WTC11 (cell line): ENCODE data around the gene SPRR3. TPM values are rescaled to one million over a fixed set of nuclear protein-coding genes. Genes with fewer than 3 reads are reported as not detected.

ENCODE experiments used
- ATAC-seq: fragments of 200-7000 bp; cut with Tn5 transposase; 2 replicates; pipeline ENCODE4 v1.10.0; 2021; ENCODE audit warnings: mild to moderate bottlenecking, moderate library complexity
- CTCF ChIA-PET: fragments of 300-600 bp; sonication (Branson Sonifier 250); formaldehyde crosslinking; loops from one replicate; lab custom pipeline; 2021; ENCODE audit warnings: antibody characterized with exemption; lab: Charles Lee
- POLR2A ChIA-PET: fragments of 350-600 bp; sonication (Branson Sonifier 250); formaldehyde crosslinking; loops from one replicate; lab custom pipeline; 2021; ENCODE audit warnings: antibody characterized with exemption; lab: Charles Lee
- DNase-seq: peaks from one replicate; pipeline ENCODE4 v3.0.0; 2021; ENCODE audit warnings: low spot score
- H3K27ac Mint-ChIP-seq: 2 replicates; pipeline ENCODE4 v1.8.0; 2021; ENCODE audit warnings: mixed read lengths
- H3K27me3 Mint-ChIP-seq: 2 replicates; pipeline ENCODE4 v1.8.0; 2021; ENCODE audit warnings: low read depth, mild to moderate bottlenecking, moderate library complexity, mixed read lengths
- H3K36me3 Mint-ChIP-seq: 2 replicates; pipeline ENCODE4 v1.8.0; 2021; ENCODE audit warnings: mixed read lengths
- H3K4me1 Mint-ChIP-seq: 2 replicates; pipeline ENCODE4 v1.8.0; 2022; ENCODE audit warnings: mixed read lengths
- H3K4me3 Mint-ChIP-seq: 2 replicates; pipeline ENCODE4 v1.8.0; 2021; ENCODE audit warnings: mild to moderate bottlenecking, moderate library complexity, mixed read lengths
- H3K9me3 Mint-ChIP-seq: 2 replicates; pipeline ENCODE4 v1.8.0; 2021; ENCODE audit warnings: mixed read lengths
- ATF1 ChIP-seq: sonication (generic); formaldehyde crosslinking; IDR thresholded peaks from 2 replicates; pipeline ENCODE4 v1.8.1; 2023; ENCODE audit warnings: mild to moderate bottlenecking, moderate library complexity, missing genetic modification reagents
- ATF2 ChIP-seq: sonication (generic); formaldehyde crosslinking; IDR thresholded peaks from 2 replicates; pipeline ENCODE4 v1.8.1; 2022; ENCODE audit warnings: low read depth, missing genetic modification reagents, borderline replicate concordance
- CREB1 ChIP-seq: sonication (generic); formaldehyde crosslinking; IDR thresholded peaks from 2 replicates; pipeline ENCODE4 v1.8.0; 2023; ENCODE audit warnings: mild to moderate bottlenecking, missing genetic modification reagents
- E2F5 ChIP-seq: sonication (generic); formaldehyde crosslinking; IDR thresholded peaks from 2 replicates; pipeline ENCODE4 v1.8.1; 2022; ENCODE audit warnings: mild to moderate bottlenecking, moderate library complexity, missing genetic modification reagents
- GABPB1 ChIP-seq: sonication (generic); formaldehyde crosslinking; IDR thresholded peaks from 2 replicates; pipeline ENCODE4 v1.8.1; 2023; ENCODE audit warnings: mild to moderate bottlenecking, missing genetic modification reagents
- GTF2I ChIP-seq: fragments of 250-450 bp; sonication (Bioruptor Pico); conservative IDR thresholded peaks from 2 replicates; pipeline ENCODE4 v1.4.0; 2021; ENCODE audit warnings: mild to moderate bottlenecking
- KAT7 ChIP-seq: sonication (generic); formaldehyde crosslinking; IDR thresholded peaks from 2 replicates; pipeline ENCODE4 v1.8.1; 2023; ENCODE audit warnings: missing genetic modification reagents, mild to moderate bottlenecking, borderline replicate concordance
- NR1H2 ChIP-seq: sonication (generic); formaldehyde crosslinking; IDR thresholded peaks from 2 replicates; pipeline ENCODE4 v1.9.0; 2021; ENCODE audit warnings: mild to moderate bottlenecking, moderate library complexity, missing genetic modification reagents
- NR3C1 ChIP-seq: sonication (generic); formaldehyde crosslinking; conservative IDR thresholded peaks from 2 replicates; pipeline ENCODE4 v1.8.1; 2023; ENCODE audit warnings: low read depth, mild to moderate bottlenecking, missing genetic modification reagents
- SMAD4 ChIP-seq: sonication (generic); formaldehyde crosslinking; IDR thresholded peaks from 2 replicates; pipeline ENCODE4 v1.8.0; 2022; ENCODE audit warnings: mild to moderate bottlenecking, missing genetic modification reagents
- USF1 ChIP-seq: sonication (generic); formaldehyde crosslinking; IDR thresholded peaks from 2 replicates; pipeline ENCODE4 v1.8.0; 2022; ENCODE audit warnings: mild to moderate bottlenecking, missing genetic modification reagents
- ZNF121 ChIP-seq: sonication (generic); formaldehyde crosslinking; IDR thresholded peaks from 2 replicates; pipeline ENCODE4 v1.8.0; 2023; ENCODE audit warnings: missing genetic modification reagents
- ZNF138 ChIP-seq: sonication (generic); formaldehyde crosslinking; conservative IDR thresholded peaks from 2 replicates; pipeline ENCODE4 v1.8.1; 2022; ENCODE audit warnings: mild to moderate bottlenecking, moderate library complexity, missing genetic modification reagents
- ZNF423 ChIP-seq: fragments of 250-450 bp; sonication (Bioruptor Pico); IDR thresholded peaks from 2 replicates; pipeline ENCODE4 v2.1.2; 2022; ENCODE audit warnings: mild to moderate bottlenecking, moderate library complexity
- ZSCAN18 ChIP-seq: fragments of 250-450 bp; sonication (Bioruptor Pico); IDR thresholded peaks from 2 replicates; pipeline ENCODE4 v2.1.2; 2022; ENCODE audit warnings: mild to moderate bottlenecking, moderate library complexity
- total RNA-seq: library from RNA; stranded (reverse); gene quantifications from 3 replicates; pipeline ENCODE4 v1.2.3, GENCODE V29; 2021
- TF ChIP-seq, protein P1 (sequence below): sonication (generic); formaldehyde crosslinking; IDR thresholded peaks from 2 replicates; pipeline ENCODE4 v1.8.1; 2023; ENCODE audit warnings: mild to moderate bottlenecking, moderate library complexity, missing genetic modification reagents
- TF ChIP-seq, protein P2 (sequence below): sonication (generic); formaldehyde crosslinking; IDR thresholded peaks from 2 replicates; pipeline ENCODE4 v1.8.0; 2022; ENCODE audit warnings: mild to moderate bottlenecking, missing genetic modification reagents

Gene SPRR3
- total RNA-seq, 1 experiment from 2014 or later: not detected

GRCh38 chr1:152977614-152978013, 23.9 kb upstream of the SPRR3 start (continued):
- TF ChIP-seq ATF2 (CRISPR knock-in tag): no peak
- no peak for TF ChIP-seq E2F5
- TF ChIP-seq GTF2I: no peak
- TF ChIP-seq, protein P1, sequence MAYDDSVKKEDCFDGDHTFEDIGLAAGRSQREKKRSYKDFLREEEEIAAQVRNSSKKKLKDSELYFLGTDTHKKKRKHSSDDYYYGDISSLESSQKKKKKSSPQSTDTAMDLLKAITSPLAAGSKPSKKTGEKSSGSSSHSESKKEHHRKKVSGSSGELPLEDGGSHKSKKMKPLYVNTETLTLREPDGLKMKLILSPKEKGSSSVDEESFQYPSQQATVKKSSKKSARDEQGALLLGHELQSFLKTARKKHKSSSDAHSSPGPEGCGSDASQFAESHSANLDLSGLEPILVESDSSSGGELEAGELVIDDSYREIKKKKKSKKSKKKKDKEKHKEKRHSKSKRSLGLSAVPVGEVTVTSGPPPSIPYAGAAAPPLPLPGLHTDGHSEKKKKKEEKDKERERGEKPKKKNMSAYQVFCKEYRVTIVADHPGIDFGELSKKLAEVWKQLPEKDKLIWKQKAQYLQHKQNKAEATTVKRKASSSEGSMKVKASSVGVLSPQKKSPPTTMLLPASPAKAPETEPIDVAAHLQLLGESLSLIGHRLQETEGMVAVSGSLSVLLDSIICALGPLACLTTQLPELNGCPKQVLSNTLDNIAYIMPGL (CRISPR knock-in tag): no peak
- no peak for TF ChIP-seq SMAD4 (CRISPR knock-in tag)
- TF ChIP-seq, all 79 proteins: peak for 0

DNA sequence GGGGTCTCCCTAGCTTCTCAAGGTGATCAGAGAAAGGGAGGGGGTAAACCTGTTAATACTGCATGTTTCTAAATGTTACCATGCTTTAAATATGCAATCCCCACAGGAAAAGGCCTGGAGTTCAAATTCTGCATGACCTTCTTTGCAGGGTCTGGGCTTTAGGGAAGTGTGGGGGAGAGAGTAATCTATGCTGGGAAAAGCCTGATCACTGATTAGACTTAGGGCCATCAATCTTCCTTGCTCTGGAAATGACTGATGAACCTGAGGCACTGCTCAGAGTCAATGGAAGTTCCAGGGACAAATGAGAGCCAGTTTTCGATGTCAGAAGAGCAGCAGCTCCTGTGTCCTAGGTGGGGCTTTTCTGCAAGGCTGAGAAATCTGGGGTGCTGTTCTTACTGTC, 20.9 kb upstream of the SPRR3 start:
- ATAC-seq (no peak), DNase-seq (no peak)
- H3K9me3 Mint-ChIP-seq: no peaks in the 10 kb centered on the region
- no peak overlapping the region for H3K4me3 Mint-ChIP-seq
- 0 out of 2 replicates have a peak, but pooled peaks cover 7% of the 10 kb centered on the region for H3K4me1 Mint-ChIP-seq
- H3K27ac Mint-ChIP-seq: no peak overlapping the region
- no peaks in the 10 kb centered on the region for H3K36me3 Mint-ChIP-seq
- TF ChIP-seq NR3C1 (CRISPR knock-in tag) (no peak), USF1 (CRISPR knock-in tag) (no peak), KAT7 (no peak), ZNF423 (CRISPR knock-in tag) (no peak), CREB1 (CRISPR knock-in tag) (no peak), ATF1 (CRISPR knock-in tag) (no peak), ZSCAN18 (CRISPR knock-in tag) (no peak), ZNF121 (CRISPR knock-in tag) (no peak)
- TF ChIP-seq, protein P2, sequence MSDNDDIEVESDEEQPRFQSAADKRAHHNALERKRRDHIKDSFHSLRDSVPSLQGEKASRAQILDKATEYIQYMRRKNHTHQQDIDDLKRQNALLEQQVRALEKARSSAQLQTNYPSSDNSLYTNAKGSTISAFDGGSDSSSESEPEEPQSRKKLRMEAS (CRISPR knock-in tag): no peak
- ChIA-PET POLR2A (no interaction called here), CTCF (interaction anchor here (1.5 kb wide), 1 partner anchor 212 kb away, joined by 6 read pairs; no protein-coding TSS in a partner anchor)
- H3K27me3 Mint-ChIP-seq: peaks cover 21% of the 10 kb centered on the region

- Mint-ChIP-seq H3K4me1 (0 out of 2 replicates have a peak, but pooled peaks cover 7% of the 10 kb centered on the region), H3K36me3 (no peaks in the 10 kb centered on the region), H3K4me3 (no peak overlapping the region), H3K27ac (no peak overlapping the region), H3K27me3 (peaks cover 24% of the 10 kb centered on the region), H3K9me3 (no peaks in the 10 kb centered on the region)
- ATAC-seq: no peak
- ChIA-PET CTCF (interaction anchor here (1.1 to 1.5 kb wide), 2 partner anchors 20 to 211 kb away, joined by 3 to 6 read pairs; no protein-coding TSS in a partner anchor), POLR2A (no interaction called here)
- DNase-seq: no peak
- TF ChIP-seq NR1H2 (CRISPR knock-in tag) (no peak), ZSCAN18 (CRISPR knock-in tag) (no peak), ZNF138 (CRISPR knock-in tag) (no peak), GABPB1 (CRISPR knock-in tag) (no peak)
These were observed 20.2 kb upstream of the SPRR3 start for GRCh38 chr1:152981146-152981871.
